HG02642 (cell line): ENCODE data around the gene SLC41A1.
A peak's percentile ranks its signal among the peaks of the same experiment; 100 is the strongest.
"Not testable (repeated sequence)": the region's sequence is repeated elsewhere in the genome, so short reads cannot be mapped to it uniquely, and the experiment has no call there.

Source experiments
- ATAC-seq: cut with Tn5 transposase; IDR thresholded peaks from one replicate; pipeline ENCODE4 v1.9.1; 2021; ENCODE audit warnings: mild to moderate bottlenecking; ENCODE audit not compliant: unreplicated experiment, poor library complexity

SLC41A1 gene

DNA sequence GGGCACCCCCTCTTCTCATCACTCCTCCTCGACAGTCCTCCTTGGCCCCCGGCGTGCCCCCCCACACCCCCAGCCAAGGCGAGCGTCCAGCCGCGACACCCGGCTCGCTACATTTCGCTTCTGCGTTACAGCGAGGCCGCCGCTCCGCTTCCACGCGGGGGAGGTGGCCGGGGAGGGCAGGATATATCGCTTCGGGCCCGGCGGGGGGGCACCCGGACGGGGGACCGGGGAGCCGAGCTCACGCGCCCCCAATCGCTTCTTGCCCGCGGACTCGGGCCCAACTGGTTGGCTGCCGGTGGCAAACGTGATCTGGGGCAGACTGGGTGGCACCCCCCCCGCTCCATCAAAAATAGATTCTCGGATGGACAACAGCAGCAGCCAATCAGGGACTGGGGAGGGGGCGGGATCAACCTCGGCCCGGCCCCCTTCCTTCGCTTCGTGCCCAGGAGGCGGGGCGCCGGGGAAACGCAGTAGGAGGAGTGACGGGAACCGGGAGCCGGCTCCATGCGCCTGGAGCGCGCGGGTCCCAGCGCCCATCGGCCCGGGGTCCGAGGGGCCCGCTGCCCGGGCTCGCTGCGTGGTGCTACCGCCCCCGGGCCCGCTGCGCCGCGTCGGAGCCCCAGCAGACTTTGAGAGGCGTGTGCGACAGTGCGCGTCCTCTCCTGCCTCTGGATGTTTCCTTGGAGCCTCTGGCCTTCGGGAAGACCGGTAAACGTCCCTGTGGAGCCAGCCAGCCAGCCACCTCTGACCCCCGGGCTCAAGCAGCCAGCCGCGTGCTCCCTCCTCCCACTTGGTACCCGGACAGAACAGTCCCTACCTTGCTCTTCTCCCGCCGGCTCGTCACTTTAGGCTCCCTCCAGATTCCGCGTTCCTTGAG lies at the start of gene SLC41A1:
Gene SLC41A1 (minus strand): TSS at position 321 of the 877 bp plus-strand sequence. CDS start 2,757 bp downstream, outside the sequence.
- peak; percentile 90 for ATAC-seq

DNA sequence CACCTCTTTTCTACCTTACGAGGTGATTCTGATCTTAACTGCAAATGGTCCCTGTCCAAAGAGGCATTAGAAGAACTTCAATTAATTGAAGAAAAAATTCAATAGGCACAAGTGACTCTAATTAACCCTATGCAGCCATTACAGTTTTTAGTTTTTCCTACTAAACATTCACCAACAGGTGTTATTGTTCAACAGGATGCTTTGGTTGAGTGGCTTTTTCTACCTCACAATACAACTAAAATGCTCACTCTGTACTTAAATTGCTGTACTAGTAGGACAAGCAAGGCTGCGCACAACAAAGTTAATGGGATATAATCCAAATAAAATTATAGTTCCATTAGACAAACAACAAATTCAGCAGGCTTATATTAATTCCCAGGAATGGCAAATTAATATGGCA lies 48.5 kb upstream of the SLC41A1 start:
- ATAC-seq, result no peak

DNA sequence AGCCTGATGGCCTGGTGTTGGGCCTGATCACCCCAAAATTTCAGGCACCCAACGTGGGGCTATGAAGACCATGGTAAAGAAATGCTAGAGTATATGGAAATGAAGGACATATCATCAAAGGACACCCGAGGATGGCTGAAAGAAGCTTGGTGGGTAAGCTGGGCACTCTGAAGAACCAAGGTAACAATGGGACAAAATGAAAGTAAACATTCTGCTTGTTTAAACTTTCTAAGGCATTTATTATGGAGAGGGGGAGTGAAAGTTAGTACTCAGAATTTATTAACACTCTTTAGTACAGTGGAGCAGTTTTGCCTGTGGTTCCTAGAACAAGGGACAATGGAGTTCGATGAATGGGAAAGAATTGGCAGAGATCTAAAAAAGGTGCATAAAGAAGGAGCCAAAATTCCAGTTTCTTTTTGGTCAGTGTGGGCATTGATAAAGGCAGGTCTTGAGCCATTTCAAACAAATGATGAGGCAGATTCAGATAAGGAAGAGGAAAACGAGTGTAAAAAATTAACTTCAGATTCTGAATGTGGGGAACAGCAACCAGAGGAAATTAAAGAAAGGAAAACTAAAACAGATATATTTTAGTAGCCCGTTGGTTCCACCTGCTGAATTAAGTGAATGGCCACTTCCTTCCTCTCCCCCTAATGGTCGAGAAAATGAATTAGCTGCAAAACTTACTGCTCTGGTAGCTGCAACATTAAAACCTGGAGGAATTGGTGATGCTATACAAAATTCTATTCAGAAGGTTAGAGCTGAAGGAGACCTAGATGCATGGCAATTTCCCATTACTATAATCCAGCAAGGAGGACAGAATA lies 45.4 kb upstream of the SLC41A1 start:
- no peak for ATAC-seq

DNA sequence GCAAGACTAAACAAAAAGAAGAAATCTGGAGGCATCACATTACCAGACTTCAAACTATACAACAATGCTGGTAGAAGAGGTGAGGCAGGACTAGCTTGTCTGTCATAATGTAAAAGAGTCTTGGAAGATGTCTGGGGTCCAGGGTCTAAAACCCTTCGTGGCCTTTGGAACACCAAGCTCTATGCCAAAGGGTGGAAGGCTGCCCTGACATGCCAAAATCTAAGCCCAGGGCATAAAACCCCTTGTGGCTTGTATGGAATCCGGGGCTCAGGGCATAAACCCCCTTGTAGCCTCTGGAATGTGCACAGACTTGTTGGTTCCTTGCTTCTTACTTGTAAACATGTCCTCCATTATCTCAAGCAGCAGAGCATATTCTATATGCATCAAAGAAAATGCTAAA lies 44.5 kb upstream of the SLC41A1 start:
- not testable (repeated sequence) for ATAC-seq

DNA sequence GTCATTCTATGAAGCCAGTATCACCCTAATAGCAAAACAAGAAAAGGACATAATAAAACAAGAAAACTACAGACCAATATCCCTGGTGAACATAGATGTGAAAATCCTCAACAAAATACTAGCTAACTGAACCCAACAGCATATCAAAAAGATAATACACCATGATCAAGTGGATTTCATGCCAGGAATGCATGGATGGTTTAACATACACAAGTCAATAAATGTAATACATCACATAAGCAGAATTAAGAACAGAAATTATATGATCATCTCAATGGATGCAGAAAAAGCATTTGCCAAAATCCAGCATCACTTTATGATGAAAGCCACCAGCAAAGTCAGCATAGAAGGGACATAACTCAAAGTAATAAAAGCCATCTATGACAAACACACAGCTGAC lies 43.4 kb upstream of the SLC41A1 start:
- ATAC-seq, result no peak

DNA sequence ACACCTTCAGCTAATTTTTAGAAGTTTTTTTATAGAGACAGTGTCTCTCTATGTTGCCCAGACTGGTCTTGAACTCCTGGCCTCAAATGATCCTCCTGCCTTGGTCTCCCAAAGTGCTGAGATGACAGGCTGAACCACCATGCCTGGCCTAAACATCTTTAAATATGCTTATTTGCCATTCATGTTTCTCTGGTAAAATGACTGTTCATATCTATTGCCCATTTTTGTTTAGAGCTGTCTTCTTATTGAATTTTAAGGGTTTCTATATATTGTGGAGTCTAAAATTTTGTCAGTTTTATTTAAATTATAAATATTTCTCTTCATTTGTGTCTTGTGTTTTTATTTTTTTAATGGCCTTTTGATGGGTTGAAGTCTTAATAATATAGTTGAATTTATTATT lies 40.0 kb upstream of the SLC41A1 start:
- no peak for ATAC-seq

DNA sequence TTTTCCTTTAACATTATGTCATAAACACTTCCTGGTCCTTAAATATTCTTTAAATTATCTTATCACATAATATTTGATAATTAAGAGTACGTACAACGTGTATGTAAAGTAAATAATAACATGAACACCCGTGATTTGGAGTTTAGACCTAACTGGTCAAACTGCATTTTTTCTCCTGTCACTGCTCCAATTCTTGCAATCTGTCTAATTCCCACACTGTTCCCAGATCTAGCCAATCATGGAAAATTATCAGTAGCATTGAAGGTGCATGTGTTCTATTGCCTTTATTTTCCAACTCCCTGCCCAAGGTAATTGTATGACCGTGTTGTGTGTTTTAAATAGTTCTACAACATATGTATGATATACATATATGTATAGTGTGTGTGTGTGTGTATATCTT lies 39.0 kb upstream of the SLC41A1 start:
- no peak for ATAC-seq

DNA sequence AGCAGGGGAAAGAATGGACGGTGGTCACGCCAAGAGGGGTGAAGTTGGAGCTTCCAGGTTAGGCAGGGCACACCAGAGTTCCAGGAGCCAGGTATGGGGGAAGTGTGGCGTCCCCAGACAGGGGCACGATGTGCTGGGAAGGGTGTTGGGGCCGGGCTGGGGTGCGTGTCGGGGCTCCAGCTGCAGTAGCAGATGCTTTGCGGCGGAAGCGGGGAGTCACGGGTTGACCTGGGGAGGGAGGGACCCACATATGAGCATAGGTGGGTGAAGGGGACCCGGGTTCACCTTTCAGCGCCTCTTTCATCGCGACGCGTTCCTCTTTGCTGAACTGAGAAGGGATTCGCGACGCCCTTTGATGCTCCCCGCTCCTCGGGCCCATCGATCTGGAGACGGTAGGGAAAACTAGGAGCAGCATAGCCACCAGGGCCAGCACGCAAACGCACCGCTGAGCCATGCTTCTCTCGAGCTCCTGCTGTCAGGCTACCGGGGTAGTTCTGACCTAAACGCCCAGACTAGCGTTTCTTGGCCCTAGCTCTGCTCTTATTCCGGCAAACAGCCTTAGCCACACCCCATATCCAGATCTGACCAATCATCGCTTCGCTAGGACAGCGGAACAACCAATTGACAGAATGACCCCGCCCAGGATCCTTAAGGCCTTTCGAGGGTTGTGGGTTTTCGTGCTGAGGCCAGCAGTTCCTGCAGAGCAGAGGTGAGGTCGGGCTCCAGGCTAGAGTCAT lies 36.8 kb upstream of the SLC41A1 start, which contains the start of gene PM20D1:
Gene PM20D1 (minus strand): TSS at position 514 of the 737 bp plus-strand sequence. CDS start 60 bp downstream, at position 454.
- peak; percentile 99 for ATAC-seq

DNA sequence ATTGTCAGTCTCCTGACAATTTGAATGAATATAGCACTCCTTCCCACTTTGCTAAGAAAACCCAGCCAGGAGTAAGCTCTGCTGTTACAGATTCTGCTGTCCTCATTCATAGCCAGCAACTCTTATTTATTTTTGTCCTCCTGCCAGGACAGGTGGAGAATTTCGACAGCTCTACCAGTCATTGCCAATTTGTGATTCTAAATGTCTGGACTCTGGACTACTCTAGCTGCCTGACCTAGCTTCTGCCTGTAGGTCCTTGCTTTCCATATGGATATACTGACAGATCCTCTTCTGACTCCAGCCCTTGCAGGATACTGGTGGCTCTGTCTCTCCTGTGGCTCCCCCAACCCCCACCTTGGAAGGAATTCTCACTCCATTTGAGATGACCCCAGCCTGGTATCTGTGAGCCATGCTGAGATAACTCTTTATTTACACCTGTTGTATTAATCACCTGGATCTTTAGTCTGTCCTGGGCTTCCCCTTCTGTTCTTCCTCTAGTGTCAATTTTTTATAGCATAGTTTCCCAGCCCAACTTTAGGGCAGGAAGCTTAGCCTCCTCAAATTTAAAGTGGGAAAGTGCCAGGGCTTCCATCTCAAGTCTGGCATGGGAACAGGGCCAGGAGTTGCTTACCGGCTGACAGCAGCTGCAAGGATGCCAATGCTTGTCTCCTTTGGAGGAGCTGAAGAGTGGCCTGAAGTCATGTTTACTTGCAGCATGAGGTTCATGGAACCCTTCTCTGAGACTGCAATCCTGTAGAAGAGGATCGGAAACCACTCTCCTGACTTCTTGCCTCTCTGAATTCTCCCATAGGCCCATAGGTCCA lies 30.2 kb upstream of the SLC41A1 start:
- ATAC-seq, result no peak

DNA sequence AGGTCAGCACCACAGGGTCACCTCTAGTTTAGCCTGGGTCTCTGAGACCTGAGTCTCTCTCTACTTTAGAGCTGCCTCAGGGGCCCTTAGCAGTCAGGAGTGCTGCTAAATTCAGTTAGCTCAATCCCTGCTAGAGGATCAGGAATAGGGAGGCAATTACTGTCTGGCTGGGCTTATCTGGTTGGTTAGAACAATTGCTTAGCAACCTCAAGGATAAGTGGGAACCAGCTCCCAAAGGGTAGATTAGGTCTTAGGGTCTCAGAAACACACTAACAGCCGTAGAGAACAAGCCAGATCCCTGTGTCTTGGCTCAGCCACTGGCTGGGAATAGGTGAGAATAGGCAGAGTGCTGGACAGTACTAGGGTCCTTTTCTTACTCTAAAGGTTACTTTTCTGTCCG lies 29.2 kb upstream of the SLC41A1 start:
- no peak for ATAC-seq

DNA sequence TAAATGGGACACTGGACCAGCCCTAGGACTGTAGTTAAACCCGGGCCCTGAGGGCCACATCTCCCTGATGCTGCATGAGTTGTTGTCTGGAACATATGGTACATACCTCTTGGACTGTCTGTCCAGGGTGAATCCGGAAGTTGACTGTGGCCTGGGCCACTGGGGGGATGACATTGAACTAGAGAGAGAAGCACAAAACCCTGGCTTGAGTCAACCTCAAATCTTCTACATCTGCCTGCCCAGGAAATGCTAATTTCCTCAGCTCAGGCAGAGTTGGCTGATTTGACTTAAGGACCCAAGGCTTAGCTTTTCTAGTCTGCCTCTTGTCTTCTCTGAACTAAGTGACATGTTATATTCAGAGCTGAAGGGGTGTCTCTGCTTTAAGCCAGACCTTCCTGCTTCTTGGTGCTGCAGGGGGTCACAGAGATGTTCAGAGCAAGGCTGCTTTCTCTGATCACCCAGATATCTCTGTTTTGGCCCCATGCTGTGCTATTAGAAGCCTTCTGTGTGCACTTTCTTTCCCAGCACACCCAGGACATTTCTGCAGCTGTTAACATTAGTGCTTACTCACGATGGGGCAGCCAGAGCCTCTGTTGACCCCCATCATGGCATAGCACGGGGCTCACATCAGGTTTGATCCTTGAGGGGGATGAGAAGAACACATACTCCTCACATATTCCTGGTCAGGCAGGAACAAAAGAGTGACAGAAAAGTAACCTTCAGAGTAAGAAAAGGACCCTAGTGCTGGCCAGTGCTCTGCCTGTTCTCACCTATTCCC lies 27.3 kb upstream of the SLC41A1 start:
- ATAC-seq, result no peak

DNA sequence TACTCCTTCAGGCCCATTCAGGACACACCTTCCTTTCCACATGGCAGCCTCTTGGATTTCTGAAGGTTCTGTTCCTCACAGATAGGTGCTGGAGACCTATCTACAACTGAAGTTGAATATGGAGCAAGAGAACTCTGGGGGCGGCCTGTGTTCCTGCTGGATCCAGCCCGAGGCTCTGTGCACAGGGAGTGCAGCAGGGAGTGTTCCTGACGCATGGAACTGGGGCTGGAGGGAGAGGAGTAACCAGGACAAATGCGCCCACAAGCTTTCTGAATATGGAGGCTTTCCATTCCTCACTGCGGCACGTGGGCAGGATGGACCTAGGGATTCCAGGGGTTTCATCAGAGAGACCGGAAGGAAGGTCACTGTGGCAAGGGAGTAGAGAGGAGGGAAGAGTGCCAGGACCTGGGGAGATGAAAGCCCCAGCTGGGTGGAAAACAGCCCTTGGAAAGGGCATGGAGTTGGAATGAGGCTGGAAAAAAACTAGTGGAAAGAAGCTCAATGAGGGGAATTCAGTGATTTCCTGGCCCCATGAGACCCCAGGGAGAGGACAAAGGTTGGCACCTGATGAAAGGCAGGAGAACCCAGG lies 24.5 kb upstream of the SLC41A1 start:
- no peak for ATAC-seq

DNA sequence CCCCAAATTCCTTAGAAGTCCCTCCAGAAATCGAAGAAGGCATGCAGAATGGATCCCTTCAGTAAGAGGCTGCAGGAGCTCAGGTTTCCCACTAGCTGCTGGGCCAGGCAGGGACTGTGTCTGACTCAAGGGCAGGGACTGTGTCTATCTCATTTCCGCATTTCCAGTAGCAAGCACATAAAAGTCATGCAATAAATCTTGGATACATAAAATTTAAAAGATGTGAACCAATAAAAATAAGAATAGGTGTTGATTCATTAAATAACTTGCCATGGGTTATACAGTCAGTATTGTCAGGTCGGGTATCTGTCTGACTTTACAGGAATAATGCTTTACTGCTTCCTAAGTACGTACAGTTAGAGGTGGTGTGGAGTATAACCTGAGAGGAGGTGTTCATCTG lies 21.8 kb upstream of the SLC41A1 start:
- ATAC-seq, result no peak

DNA sequence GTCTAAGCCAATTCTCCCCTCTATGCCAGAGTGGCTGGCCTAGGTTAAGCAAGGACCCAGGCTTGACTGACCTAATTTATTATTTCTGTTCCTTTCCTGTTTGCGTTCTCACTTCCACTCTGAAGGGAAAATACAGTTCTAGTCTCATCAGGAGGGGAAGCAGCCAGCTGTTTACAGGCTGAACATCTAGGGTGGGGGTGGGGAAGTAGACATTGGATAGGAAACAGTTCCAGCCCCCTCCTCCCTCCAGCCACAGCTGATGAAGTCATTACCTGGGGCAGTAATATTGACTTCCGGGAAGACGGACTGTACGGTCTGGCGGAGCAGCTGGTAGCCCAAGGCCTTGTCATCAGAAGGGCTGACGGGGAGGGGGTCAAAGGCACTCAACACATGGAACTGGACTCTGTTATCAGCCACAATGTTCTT lies 19.3 kb upstream of the SLC41A1 start:
- ATAC-seq, result no peak

DNA sequence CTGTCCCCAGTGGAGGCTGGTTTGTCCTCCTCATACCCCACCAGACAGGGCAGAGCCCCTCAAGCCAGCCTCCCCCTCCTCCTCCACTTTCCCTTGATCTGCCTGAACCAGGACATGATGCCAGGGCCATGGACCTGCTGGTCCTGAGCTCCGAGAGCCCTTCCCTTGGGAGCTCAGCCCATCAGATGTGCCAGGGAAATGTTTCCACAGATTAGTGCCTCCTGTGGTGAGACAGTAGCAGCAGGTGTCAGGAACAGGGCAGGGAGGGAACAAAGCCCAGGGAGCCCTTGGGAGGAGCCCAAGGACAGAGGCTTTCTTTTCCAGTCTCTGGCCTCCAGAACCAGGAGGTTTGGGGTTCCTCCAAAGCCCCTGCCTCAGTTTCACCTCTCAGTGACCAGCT lies 14.6 kb upstream of the SLC41A1 start:
- no peak for ATAC-seq

DNA sequence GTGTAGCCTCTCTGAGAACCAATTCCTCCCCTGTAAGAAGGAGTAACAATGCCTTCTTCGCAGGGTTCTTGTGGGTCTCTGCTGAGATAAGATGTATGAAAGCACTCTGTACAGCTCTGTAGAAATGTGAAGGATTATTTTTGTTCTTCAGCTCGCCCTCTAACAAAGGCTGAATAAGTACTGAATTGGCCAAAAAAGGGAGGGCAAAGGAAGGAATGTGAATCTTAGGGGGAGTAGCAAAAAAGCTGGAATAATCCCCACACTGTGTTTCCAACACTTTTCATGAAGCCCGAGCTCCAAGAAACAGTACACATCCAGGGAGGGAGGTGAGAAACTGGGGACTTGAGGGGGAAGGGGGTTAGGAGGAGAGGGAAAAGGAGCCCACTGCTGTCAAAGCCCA lies 14.0 kb upstream of the SLC41A1 start:
- no peak for ATAC-seq

DNA sequence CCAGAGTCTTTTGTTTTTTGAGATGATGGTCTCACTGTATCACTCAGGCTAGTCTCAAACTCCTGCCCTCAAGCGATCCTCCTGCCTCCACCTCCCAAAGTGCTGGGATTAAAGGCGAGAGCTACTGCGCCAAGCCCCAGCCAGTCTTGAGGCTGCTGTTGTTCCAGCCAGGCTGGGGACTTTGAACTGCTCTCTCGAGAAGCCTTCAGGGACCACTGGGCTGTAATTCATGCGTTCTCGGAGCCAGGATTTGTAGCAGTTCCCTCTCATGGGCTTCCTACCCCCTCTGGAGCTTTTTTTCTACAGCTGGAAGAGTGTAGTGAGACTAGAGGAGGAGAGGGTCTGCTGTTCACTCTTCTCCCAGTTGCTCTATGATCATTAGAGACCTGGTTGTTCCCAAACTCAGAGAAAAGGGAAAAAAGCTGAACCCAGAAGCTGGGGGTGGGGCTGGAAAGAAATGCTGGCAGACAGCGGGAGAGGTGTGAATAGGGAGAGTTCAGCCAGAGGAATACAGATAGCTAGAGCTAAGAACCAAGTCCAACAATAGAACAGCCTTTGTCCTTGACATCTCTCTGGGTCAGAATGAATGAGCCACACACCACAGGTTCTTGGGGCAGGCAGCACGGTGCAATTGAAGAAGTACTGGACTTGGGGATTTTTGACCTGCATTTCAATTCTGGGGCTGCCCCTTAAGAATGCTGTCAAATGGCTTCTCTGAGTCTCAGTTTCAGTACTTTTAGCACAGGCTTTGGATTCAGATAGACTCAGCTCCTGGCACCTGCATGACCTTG lies 13.2 kb upstream of the SLC41A1 start:
- peak; percentile 51 for ATAC-seq

DNA sequence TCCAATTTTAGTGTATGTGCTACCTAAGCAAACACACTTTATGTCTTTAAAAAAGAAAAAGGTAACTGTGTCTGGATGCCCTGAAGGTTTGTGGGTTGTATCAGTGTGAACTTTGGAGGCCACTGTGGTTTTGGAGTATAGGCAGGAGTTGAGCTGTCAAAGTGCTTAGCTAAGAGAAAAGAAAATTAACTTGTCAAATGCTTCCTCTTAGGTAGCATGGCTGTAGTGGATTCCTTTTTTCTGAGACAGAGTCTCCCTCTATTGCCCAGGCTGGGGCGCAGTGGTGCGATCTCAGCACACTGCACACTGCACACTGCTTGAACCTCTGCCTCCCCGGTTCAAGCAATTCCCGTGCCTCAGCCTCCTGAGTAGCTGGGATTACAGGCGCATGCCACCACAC lies 11.2 kb upstream of the SLC41A1 start:
- ATAC-seq, result no peak
